IPS-15b (cell line): Measurements from ENCODE around the gene FGF5.
"Not testable (repeated sequence)": the region's sequence is repeated elsewhere in the genome, so short reads cannot be mapped to it uniquely, and the experiment has no call there.

Source experiments
- H3K27me3 ChIP-seq: one replicate; pipeline ENCODE4 v1.6.1; 2013; ENCODE audit warnings: low read length; ENCODE audit not compliant: control insufficient read depth, insufficient read depth
- H3K36me3 ChIP-seq: one replicate; pipeline ENCODE4 v1.6.1; 2013; ENCODE audit warnings: low read length; ENCODE audit not compliant: control insufficient read depth, insufficient read depth
- H3K4me1 ChIP-seq: one replicate; pipeline ENCODE4 v1.6.1; 2013; ENCODE audit warnings: mild to moderate bottlenecking, low read length; ENCODE audit not compliant: control insufficient read depth, insufficient read depth
- H3K4me3 ChIP-seq: one replicate; pipeline ENCODE4 v1.5.1; 2013; ENCODE audit warnings: low read depth, low read length
- H3K9ac ChIP-seq: one replicate; pipeline ENCODE4 v1.6.1; 2013; ENCODE audit warnings: low read depth, mild to moderate bottlenecking, low read length
- H3K9me3 ChIP-seq: one replicate; pipeline ENCODE4 v1.6.1; 2013; ENCODE audit warnings: mild to moderate bottlenecking, low read length; ENCODE audit not compliant: control insufficient read depth, insufficient read depth

The FGF5 gene

GRCh38 chr4:80268936-80269335 is 2.5 kb downstream of the FGF5 start:
- H3K9ac ChIP-seq: no peak overlapping the region
- H3K9me3 ChIP-seq: no peaks in the 10 kb centered on the region
- H3K36me3 ChIP-seq: no peaks in the 10 kb centered on the region
- peak overlapping the region; percentile 42 for H3K4me3 ChIP-seq
- H3K27me3 ChIP-seq: peaks cover 88% of the 10 kb centered on the region
- no peaks in the 10 kb centered on the region for H3K4me1 ChIP-seq

GRCh38 chr4:80270321-80270720 is 3.9 kb downstream of the FGF5 start:
- no peaks in the 10 kb centered on the region for H3K4me1 ChIP-seq
- H3K36me3 ChIP-seq: no peaks in the 10 kb centered on the region
- no peaks in the 10 kb centered on the region for H3K9me3 ChIP-seq
- no peak overlapping the region for H3K4me3 ChIP-seq
- H3K27me3 ChIP-seq: peaks cover 74% of the 10 kb centered on the region
- H3K9ac ChIP-seq: no peak overlapping the region

GRCh38 chr4:80270868-80271267 is 4.4 kb downstream of the FGF5 start:
- Histone ChIP-seq H3K4me1 (no peaks in the 10 kb centered on the region), H3K27me3 (peaks cover 68% of the 10 kb centered on the region)

GRCh38 chr4:80271801-80272200 is 5.3 kb downstream of the FGF5 start:
- H3K9me3 ChIP-seq: no peaks in the 10 kb centered on the region
- H3K4me3 ChIP-seq: no peak overlapping the region
- no peaks in the 10 kb centered on the region for H3K4me1 ChIP-seq
- H3K27me3 ChIP-seq: peaks cover 59% of the 10 kb centered on the region
- no peaks in the 10 kb centered on the region for H3K36me3 ChIP-seq
- no peak overlapping the region for H3K9ac ChIP-seq

More at GRCh38 chr4:80270868-80271267, 4.4 kb downstream of the FGF5 start:
- H3K4me3 ChIP-seq: no peak overlapping the region
- H3K36me3 ChIP-seq: no peaks in the 10 kb centered on the region
- no peaks in the 10 kb centered on the region for H3K9me3 ChIP-seq
- no peak overlapping the region for H3K9ac ChIP-seq

GRCh38 chr4:80276931-80277330 is 10.5 kb downstream of the FGF5 start:
- peaks cover 13% of the 10 kb centered on the region for H3K27me3 ChIP-seq
- H3K4me1 ChIP-seq: no peaks in the 10 kb centered on the region
- H3K9me3 ChIP-seq: no peaks in the 10 kb centered on the region
- no peaks in the 10 kb centered on the region for H3K36me3 ChIP-seq
- H3K4me3 ChIP-seq: no peak overlapping the region
- no peak overlapping the region for H3K9ac ChIP-seq

GRCh38 chr4:80279751-80280150 is 13.3 kb downstream of the FGF5 start:
- no peak overlapping the region for H3K4me3 ChIP-seq
- H3K9ac ChIP-seq: no peak overlapping the region
- peaks cover 4% of the 10 kb centered on the region for H3K27me3 ChIP-seq
- no peaks in the 10 kb centered on the region for H3K4me1 ChIP-seq
- no peaks in the 10 kb centered on the region for H3K36me3 ChIP-seq
- H3K9me3 ChIP-seq: no peaks in the 10 kb centered on the region

GRCh38 chr4:80286451-80286850 is 20.0 kb downstream of the FGF5 start:
- Histone ChIP-seq H3K9ac (no peak overlapping the region), H3K27me3 (no peaks in the 10 kb centered on the region), H3K36me3 (no peaks in the 10 kb centered on the region), H3K4me3 (no peak overlapping the region), H3K4me1 (no peaks in the 10 kb centered on the region), H3K9me3 (no peaks in the 10 kb centered on the region)

- H3K27me3 ChIP-seq: not testable (repeated sequence)
Measured at GRCh38 chr4:80290665-80291064, 24.2 kb downstream of the FGF5 start.

GRCh38 chr4:80294206-80294605 is 27.7 kb downstream of the FGF5 start:
- Histone ChIP-seq H3K9ac (no peak overlapping the region), H3K4me3 (no peak overlapping the region), H3K4me1 (no peaks in the 10 kb centered on the region), H3K9me3 (no peaks in the 10 kb centered on the region), H3K27me3 (no peaks in the 10 kb centered on the region), H3K36me3 (no peaks in the 10 kb centered on the region)

More at GRCh38 chr4:80290665-80291064, 24.2 kb downstream of the FGF5 start:
- not testable (repeated sequence) for H3K9me3 ChIP-seq, H3K4me3 ChIP-seq, H3K36me3 ChIP-seq, H3K9ac ChIP-seq, H3K4me1 ChIP-seq

- Histone ChIP-seq H3K36me3 (no peaks in the 10 kb centered on the region), H3K9me3 (no peaks in the 10 kb centered on the region), H3K4me3 (no peak overlapping the region), H3K9ac (no peak overlapping the region), H3K27me3 (no peaks in the 10 kb centered on the region), H3K4me1 (no peaks in the 10 kb centered on the region)
Measured at GRCh38 chr4:80295336-80295735, 28.9 kb downstream of the FGF5 start.

- Histone ChIP-seq H3K27me3 (no peaks in the 10 kb centered on the region), H3K4me1 (no peaks in the 10 kb centered on the region), H3K4me3 (no peak overlapping the region), H3K36me3 (no peaks in the 10 kb centered on the region), H3K9me3 (no peaks in the 10 kb centered on the region), H3K9ac (no peak overlapping the region)
Measured at GRCh38 chr4:80295826-80296225, 29.4 kb downstream of the FGF5 start.

GRCh38 chr4:80301884-80302283 is 35.4 kb downstream of the FGF5 start:
- no peaks in the 10 kb centered on the region for H3K9me3 ChIP-seq

More at GRCh38 chr4:80301884-80302283, 35.4 kb downstream of the FGF5 start:
- Histone ChIP-seq H3K36me3 (no peaks in the 10 kb centered on the region), H3K4me1 (no peaks in the 10 kb centered on the region), H3K4me3 (no peak overlapping the region), H3K27me3 (no peaks in the 10 kb centered on the region), H3K9ac (no peak overlapping the region)
